Ishikawa (cell line): ENCODE measurements around the gene PARVB.

ENCODE experiments used
- CEBPB ChIP-seq: IDR thresholded peaks from 2 replicates; pipeline ENCODE4 v1.6.1; 2012
- EP300 ChIP-seq: IDR thresholded peaks from 2 replicates; pipeline ENCODE4 v1.6.1; 2012; ENCODE audit warnings: borderline replicate concordance
- RAD21 ChIP-seq: IDR thresholded peaks from 2 replicates; pipeline ENCODE4 v1.6.1; 2012; ENCODE audit warnings: low read depth
- TAF1 ChIP-seq: IDR thresholded peaks from 2 replicates; pipeline ENCODE4 v1.6.1; 2012; ENCODE audit warnings: low read depth, mild to moderate bottlenecking
- YY1 ChIP-seq: IDR thresholded peaks from 2 replicates; pipeline ENCODE4 v1.6.1; 2012; ENCODE audit warnings: low read depth
- ZBTB7A ChIP-seq: IDR thresholded peaks from 2 replicates; pipeline ENCODE4 v1.6.1; 2012; ENCODE audit warnings: low read depth
- TF ChIP-seq, protein P1 (sequence below): IDR thresholded peaks from 2 replicates; pipeline ENCODE4 v1.6.1; 2012
- TF ChIP-seq, protein P2 (sequence below): IDR thresholded peaks from 2 replicates; pipeline ENCODE4 v1.6.1; 2012; ENCODE audit warnings: low read depth, mild to moderate bottlenecking

DNA sequence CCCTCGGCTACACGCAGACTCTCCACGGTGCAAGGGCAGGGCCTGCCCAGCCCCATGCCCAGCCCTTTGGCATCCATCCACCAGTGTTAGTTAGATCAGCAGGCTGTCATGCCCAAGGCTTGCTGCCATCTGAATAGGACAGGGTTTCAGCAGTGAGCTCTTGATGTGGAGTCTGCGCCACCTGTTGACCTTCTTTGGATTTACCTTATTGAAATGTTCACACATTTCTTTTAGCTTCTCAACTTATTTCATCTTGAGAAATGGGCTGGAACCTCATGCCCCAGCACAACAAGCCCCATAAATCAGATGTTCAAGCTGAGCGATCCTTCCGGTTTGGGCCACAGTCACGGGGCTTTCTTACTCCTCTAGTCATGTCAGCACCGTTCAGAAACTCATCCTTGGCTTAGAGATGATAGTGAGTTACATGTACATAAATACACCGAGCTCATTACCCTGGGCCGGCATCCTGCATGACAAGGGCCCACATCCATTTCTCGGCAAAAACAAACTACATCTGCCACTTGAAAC is 61.7 kb downstream of the PARVB start:
- no peak for TF ChIP-seq ZBTB7A
- no peak for TF ChIP-seq TAF1
- TF ChIP-seq, protein P1, sequence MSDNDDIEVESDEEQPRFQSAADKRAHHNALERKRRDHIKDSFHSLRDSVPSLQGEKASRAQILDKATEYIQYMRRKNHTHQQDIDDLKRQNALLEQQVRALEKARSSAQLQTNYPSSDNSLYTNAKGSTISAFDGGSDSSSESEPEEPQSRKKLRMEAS, result no peak
- TF ChIP-seq, protein P2, sequence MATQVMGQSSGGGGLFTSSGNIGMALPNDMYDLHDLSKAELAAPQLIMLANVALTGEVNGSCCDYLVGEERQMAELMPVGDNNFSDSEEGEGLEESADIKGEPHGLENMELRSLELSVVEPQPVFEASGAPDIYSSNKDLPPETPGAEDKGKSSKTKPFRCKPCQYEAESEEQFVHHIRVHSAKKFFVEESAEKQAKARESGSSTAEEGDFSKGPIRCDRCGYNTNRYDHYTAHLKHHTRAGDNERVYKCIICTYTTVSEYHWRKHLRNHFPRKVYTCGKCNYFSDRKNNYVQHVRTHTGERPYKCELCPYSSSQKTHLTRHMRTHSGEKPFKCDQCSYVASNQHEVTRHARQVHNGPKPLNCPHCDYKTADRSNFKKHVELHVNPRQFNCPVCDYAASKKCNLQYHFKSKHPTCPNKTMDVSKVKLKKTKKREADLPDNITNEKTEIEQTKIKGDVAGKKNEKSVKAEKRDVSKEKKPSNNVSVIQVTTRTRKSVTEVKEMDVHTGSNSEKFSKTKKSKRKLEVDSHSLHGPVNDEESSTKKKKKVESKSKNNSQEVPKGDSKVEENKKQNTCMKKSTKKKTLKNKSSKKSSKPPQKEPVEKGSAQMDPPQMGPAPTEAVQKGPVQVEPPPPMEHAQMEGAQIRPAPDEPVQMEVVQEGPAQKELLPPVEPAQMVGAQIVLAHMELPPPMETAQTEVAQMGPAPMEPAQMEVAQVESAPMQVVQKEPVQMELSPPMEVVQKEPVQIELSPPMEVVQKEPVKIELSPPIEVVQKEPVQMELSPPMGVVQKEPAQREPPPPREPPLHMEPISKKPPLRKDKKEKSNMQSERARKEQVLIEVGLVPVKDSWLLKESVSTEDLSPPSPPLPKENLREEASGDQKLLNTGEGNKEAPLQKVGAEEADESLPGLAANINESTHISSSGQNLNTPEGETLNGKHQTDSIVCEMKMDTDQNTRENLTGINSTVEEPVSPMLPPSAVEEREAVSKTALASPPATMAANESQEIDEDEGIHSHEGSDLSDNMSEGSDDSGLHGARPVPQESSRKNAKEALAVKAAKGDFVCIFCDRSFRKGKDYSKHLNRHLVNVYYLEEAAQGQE, result no peak
- peak; percentile 68 for TF ChIP-seq RAD21
- no peak for TF ChIP-seq YY1
- TF ChIP-seq EP300, result no peak
- TF ChIP-seq CEBPB, result no peak
